ENCODE data around the gene POTEB.
"Not testable (repeated sequence)": the region's sequence is repeated elsewhere in the genome, so short reads cannot be mapped to it uniquely, and the experiment has no call there.

The POTEB gene

GRCh38 chr15:21877635-21878034, at the start of gene POTEB:
POTEB (minus strand) TSS chr15:21877735; CDS start chr15:21877246, 489 bp downstream.
- not testable (repeated sequence) for H3K4me3 ChIP-seq (ENCODE audit: low read length)

- H3K4me3 ChIP-seq (ENCODE audit: low read length) = not testable (repeated sequence)
Measured at GRCh38 chr15:21890955-21891354, 13.4 kb upstream of the POTEB start.

- H3K4me3 ChIP-seq (ENCODE audit: low read length) = not testable (repeated sequence)
Measured at GRCh38 chr15:21889542-21889941, 12.0 kb upstream of the POTEB start.

- not testable (repeated sequence) for H3K4me3 ChIP-seq (ENCODE audit: low read length)
Measured at GRCh38 chr15:21838831-21839230, 38.7 kb downstream of the POTEB start.

Measured in GM08714 (cell line).